ENCODE data around the gene SEC61A2. TPM values are rescaled to one million over a fixed set of nuclear protein-coding genes. Genes with fewer than 3 reads are reported as not detected.

Gene SEC61A2
- polyA plus RNA-seq, 4 donors, result 13.7 to 24.7 (median 15.1) TPM

GRCh38 chr10:12195603-12196506 lies 66.4 kb downstream of the SEC61A2 start, which contains the start of the genes CDC123 and NUDT5:
Gene CDC123 (plus strand): TSS chr10:12196188. CDS start chr10:12196246, 58 bp downstream.
Gene NUDT5 (minus strand): TSS chr10:12195891. CDS start chr10:12186291, 9,600 bp downstream.
- DNase-seq (ENCODE audit: low read depth in 4 of 4, low spot score in 3 of 4), result peak; percentile 80 to 87 (median 84)

- DNase-seq (ENCODE audit: low read depth in 4 of 4, low spot score in 3 of 4), result no peak
Observed at GRCh38 chr10:12196531-12197211, 67.2 kb downstream of the SEC61A2 start.

- DNase-seq (ENCODE audit: low read depth in 4 of 4, low spot score in 3 of 4), result no peak
Observed at GRCh38 chr10:12198156-12198555, 68.7 kb downstream of the SEC61A2 start.

- no peak for DNase-seq (ENCODE audit: low read depth in 4 of 4, low spot score in 3 of 4)
Observed at GRCh38 chr10:12200850-12201249, 71.4 kb downstream of the SEC61A2 start.

GRCh38 chr10:12201543-12201942 lies 72.1 kb downstream of the SEC61A2 start:
- DNase-seq (ENCODE audit: low read depth in 4 of 4, low spot score in 3 of 4), result no peak

GRCh38 chr10:12202226-12202625 lies 72.7 kb downstream of the SEC61A2 start:
- DNase-seq (ENCODE audit: low read depth in 4 of 4, low spot score in 3 of 4), result no peak

GRCh38 chr10:12205082-12205481 lies 75.6 kb downstream of the SEC61A2 start:
- DNase-seq (ENCODE audit: low read depth in 4 of 4, low spot score in 3 of 4), result no peak

GRCh38 chr10:12207114-12207513 lies 77.6 kb downstream of the SEC61A2 start:
- DNase-seq (ENCODE audit: low read depth in 4 of 4, low spot score in 3 of 4), result no peak

- DNase-seq (ENCODE audit: low read depth in 4 of 4, low spot score in 3 of 4), result no peak
Observed at GRCh38 chr10:12208460-12208859, 79.0 kb downstream of the SEC61A2 start.

- DNase-seq (ENCODE audit: low read depth in 4 of 4, low spot score in 3 of 4), result no peak
Observed at GRCh38 chr10:12212454-12212853, 83.0 kb downstream of the SEC61A2 start.

GRCh38 chr10:12213621-12214020 lies 84.1 kb downstream of the SEC61A2 start:
- no peak for DNase-seq (ENCODE audit: low read depth in 4 of 4, low spot score in 3 of 4)

- no peak for DNase-seq (ENCODE audit: low read depth in 4 of 4, low spot score in 3 of 4)
Observed at GRCh38 chr10:12214093-12214492, 84.6 kb downstream of the SEC61A2 start.

- peak in 1 of 4 donors; percentile 26 for DNase-seq (ENCODE audit: low read depth in 4 of 4, low spot score in 3 of 4)
Observed at GRCh38 chr10:12214763-12215218, 85.3 kb downstream of the SEC61A2 start.

Other genes with a start within 250 kb of the SEC61A2 start
- gene UPF2, start 86.9 kb upstream of the SEC61A2 start, polyA plus RNA-seq (ENCODE audit: insufficient read length in 4 of 4), result 10 to 100 TPM; 27.3 to 39.8 (median 37.7) TPM
- 10 to 100 TPM; 16.7 to 35.4 (median 30.2) TPM for gene DHTKD1, start 60.7 kb upstream of the SEC61A2 start, polyA plus RNA-seq (ENCODE audit: insufficient read length in 4 of 4)
- gene NUDT5, start 66.2 kb downstream of the SEC61A2 start, polyA plus RNA-seq (ENCODE audit: insufficient read length in 4 of 4), result 10 to 100 TPM; 39.6 to 81.6 (median 79.8) TPM
- gene CDC123, start 66.5 kb downstream of the SEC61A2 start, polyA plus RNA-seq (ENCODE audit: insufficient read length in 4 of 4), result 100 to 1,000 TPM; 100 to 145 (median 124) TPM
- gene CAMK1D, start 219.9 kb downstream of the SEC61A2 start, polyA plus RNA-seq (ENCODE audit: insufficient read length in 4 of 4), result 10 to 100 TPM; 11.1 to 20.6 (median 11.2) TPM